ENCODE measurements around the gene TMEM150C.
"Not testable (repeated sequence)": the region's sequence is repeated elsewhere in the genome, so short reads cannot be mapped to it uniquely, and the experiment has no call there.

TMEM150C gene

DNA sequence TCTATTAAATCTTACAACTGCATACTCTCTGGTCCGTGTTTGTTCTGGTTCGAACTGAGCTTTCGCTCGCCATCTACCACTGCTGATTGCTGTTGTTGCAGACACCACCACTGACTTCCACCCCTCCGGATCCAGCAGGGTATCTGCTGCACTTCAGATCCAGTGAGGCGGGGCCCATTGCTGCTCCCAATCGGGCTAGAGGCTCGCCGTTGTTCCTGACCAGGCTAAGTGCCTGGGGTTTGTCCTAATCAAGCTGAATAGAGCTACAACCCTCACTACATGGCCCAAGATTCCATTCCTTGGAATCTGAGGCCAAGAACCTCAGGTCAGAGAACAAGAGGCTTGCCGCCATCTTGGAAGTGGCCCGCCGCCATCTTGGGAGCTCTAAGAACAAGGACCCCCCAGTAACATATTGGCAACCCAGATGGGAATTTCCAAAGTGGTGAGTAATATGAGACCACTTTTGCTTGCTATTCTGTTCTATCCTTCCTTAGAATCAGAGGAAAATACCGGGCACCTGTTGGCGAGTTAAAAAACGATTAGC, 88.1 kb downstream of the TMEM150C start:
- DNase-seq (ENCODE audit: low read depth): no peak

DNA sequence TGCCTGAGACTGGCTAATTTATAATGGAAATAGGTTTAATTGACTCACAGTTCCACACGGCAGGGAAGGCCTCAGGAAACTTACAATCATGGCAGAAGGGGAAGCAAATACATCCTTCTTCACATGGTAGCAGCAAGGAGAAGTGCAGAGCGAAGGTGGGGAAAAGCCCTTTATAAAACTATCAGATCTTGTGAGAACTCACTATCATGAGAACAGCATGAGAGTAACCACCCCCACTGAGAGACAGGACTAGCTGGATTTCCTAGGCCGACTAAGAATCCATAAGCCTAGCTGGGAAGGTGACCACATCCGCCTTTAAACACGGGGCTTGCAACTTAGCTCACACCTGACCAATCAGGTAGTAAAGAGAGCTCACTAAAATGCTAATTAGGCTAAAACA, 88.7 kb downstream of the TMEM150C start:
- not testable (repeated sequence) for DNase-seq (ENCODE audit: low read depth)

DNA sequence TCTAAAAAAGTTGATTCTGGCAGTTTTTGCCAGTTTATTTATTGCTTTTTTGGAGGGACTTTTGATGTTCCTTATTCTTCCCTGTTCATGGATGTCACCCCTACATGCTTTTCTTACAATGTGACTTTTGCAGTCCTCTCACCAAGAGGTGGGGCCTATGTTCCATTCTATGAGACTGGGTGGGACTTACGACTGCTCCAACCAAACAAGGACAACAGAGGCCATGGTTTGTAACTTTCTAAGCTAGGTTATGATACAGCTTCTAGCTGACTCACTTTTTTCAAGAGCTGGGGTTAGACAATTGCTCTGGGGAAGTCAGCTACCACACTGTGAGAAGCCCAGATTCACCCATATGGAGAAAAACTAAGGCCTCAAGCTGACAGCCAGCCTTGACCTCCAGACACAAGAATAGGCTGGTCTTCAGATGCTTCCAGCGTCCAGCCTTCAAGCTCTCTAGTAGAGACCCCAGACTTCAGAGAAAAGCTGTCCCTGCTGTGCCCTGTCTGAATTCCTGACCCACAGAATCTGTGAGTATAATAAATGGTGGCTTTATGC, 91.9 kb downstream of the TMEM150C start:
- DNase-seq (ENCODE audit: low read depth): no peak

DNA sequence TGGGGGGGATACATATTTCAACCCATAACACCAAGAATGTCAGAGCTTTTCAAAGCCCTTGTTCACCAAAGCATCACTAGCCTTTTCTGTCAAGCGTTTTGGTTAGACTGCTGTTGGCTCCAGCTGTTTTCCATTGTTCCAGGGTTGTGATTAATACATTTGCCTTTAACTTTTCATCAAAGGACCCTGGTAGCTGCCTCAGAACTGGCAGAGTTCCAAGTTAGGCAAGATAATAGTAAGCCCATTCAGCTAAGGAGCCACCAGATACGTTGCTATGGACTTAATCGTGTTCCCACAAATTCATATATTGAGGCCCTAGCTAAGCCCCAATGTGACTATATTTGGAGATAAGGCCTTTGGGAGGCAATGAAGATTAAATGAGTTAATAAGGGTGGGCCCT, 94.3 kb downstream of the TMEM150C start:
- DNase-seq (ENCODE audit: low read depth): no peak

DNA sequence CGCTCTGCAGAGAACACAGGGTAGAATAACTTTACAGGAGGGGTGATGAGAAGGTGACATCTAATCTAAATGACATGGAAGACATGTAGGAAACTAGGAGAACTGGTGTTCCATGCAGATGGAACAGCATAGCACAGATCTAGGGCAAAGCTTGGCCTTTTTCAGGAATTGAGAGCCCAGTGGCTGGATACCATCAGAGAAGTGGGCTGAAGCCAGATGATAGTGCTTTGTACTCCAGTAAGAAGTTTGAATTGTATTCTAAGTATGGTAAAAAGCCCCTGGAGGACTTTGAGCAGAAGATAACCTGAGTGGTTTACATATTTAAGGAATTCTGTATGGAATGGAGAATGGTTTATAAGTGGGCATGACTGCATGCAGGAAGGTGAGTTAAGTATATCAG, 98.6 kb downstream of the TMEM150C start:
- no peak for DNase-seq (ENCODE audit: low read depth)

DNA sequence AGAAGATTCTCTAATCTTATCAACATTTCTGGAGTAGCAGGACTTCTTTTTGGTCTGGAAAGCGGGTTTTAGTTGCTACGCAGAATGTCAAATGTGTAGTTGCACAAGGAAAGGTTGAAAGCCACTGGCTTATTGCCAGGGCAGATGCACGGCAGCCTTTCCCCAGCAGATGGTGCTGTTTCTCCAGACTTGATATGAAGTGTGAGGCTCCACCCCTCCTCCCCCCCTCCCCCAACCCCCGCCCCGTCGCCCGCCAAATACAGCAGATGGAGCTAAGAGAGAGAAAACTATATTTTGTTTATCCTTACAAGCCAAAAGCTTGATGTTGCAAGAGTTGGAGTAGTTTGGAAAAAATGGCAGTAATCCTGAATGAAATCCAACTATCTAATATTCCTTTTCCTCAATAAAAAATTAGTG, 99.4 kb downstream of the TMEM150C start:
- DNase-seq (ENCODE audit: low read depth): peak; percentile 75

DNA sequence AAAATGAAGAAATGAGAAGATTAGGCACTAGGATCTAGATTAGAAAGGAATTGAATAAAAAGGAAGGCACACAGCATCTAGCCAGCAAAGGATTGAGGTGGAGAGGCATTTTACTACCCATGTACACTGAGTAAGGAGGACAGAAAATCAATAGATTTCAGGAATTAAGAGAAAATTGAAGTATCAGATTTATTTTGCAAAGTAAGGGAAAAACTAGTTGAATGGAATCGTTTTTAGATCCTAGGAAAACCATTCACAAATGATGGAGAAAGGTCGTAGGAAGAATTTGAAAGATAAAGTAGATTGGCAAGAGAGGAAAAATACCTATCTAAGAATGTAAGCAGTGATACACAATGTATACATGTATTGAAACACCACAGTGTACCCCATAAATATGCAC, 100.1 kb downstream of the TMEM150C start:
- no peak for DNase-seq (ENCODE audit: low read depth)

DNA sequence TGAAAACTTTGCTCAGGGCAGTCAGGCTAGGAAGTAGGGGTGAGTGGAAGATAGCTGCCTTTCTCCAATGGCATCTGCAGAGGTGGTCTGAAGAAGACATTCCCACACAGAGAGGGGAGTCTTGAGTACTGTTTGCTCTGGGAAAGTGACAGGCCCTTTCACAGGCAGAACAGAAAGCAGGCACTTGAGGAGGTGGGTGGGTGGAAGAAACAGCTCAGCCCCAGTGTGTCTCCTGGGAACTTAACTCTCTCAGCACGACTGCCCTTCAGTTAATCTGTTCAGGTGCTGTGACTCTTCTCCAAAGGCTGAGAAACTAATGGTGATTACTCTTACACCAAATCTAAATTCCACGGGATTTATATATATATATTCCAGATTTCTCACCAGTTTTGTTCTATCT, 103.1 kb downstream of the TMEM150C start:
- no peak for DNase-seq (ENCODE audit: low read depth)

DNA sequence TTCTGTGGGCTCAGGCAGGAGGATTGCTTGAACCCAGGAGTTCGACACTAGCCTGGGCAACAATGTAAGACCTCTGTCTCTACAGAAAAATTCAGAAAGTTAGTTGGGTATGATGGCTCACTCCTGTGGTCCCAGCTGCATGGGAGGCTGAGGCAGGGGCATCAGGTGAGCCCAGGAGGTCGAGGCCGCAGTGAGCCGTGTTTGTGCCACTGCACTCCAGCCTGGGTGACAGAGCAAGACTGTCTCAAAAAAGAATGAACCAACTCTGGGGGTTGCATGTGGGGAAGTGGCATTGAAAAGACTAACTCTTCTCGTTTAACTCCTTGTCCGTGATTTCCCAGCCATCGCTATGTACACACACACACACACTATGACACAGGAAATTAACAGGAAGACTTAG, 104.5 kb downstream of the TMEM150C start:
- DNase-seq (ENCODE audit: low read depth): no peak

DNA sequence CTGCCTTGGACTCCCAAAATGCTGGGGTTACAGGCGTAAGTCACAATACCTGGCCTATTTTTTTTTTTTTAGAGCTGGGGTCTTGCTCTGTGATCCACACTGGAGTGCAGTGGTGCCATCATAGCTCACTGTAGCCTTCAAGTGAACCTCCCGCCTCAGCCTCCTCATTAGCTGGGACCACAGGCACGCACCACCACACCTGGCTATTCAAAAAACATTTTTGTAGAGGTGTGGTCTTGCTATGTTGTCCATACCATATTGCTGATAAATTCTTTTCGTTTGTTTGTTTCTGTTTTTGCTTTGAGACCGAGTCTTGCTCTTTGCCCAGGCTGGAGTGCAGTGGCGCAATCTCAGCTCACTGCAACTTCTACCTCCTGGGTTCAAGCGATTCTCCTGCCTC, 109.8 kb downstream of the TMEM150C start:
- no peak for DNase-seq (ENCODE audit: low read depth)

DNA sequence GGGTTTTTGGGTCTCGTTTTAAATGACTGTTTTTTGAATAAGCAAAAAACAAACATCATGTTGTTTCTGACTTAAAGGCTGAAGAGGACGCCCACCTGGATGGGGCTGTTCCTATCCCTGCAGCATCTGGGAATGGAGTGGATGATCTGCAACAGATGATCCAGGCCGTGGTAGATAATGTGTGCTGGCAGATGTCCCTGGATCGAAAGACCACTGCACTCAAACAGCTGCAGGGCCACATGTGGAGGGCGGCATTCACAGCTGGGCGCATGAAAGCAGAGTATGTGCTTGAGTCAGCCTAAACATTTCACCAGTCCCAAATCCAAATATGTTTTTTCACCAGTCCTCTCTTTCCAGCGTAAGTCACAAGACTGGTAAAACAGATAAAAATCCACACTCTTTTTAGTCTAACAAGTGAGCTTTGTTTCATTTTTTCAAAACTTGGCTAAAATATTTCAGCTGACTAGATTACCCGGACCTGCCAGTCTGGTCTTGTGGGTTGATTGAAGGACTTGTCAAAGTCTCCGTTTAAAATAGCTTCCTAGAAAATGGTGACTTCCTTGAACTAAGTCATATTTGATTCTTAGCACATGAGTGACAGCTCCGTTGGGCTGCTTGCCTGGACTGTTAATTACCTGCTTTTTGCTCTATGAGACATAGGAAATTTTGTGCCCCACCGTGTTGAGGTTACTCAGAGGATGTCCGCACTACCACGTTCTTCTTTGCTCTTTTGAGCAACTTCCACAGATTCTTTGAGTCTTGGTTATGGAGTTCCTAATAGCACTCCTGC, 110.6 kb downstream of the TMEM150C start:
- no peak for DNase-seq (ENCODE audit: low read depth)

DNA sequence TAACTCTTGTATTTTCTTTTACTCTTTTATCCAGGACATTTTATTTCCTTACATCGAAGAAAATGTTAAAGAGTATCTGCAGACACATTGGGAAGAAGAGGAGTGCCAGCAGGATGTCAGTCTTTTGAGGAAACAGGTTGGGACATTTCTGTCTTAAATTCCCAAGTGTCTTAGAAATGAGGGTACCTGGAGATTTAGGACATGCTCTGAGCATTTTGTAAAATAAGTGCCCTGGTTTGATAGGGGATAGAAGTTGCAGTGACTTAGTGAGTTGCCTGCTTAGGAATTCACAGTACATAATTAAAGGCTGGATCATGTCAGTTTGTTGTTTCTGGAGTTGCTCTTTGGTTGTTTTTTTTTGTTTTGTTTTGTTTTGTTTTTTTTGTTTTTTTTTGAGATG, 113.9 kb downstream of the TMEM150C start:
- no peak for DNase-seq (ENCODE audit: low read depth)

DNA sequence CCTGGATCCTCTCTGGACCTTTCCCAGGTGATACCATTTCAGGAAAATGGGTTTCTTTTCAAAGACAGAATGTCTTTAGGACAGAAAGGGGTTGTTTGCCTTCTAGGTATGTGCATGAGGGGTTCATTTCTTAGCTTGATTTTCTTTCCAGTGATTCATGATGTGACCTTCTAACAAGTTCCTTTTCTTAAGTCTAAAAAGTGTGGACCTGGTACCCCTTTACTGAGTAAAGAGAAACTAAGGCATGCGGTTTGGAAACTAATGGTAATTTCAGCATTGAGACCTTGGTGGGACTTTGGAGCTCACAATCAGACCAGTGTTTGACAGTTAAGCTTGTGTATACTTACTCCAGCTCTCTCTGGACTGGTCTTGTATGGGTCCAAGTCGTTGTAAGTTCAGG, 122.7 kb downstream of the TMEM150C start:
- no peak for DNase-seq (ENCODE audit: low read depth)

DNA sequence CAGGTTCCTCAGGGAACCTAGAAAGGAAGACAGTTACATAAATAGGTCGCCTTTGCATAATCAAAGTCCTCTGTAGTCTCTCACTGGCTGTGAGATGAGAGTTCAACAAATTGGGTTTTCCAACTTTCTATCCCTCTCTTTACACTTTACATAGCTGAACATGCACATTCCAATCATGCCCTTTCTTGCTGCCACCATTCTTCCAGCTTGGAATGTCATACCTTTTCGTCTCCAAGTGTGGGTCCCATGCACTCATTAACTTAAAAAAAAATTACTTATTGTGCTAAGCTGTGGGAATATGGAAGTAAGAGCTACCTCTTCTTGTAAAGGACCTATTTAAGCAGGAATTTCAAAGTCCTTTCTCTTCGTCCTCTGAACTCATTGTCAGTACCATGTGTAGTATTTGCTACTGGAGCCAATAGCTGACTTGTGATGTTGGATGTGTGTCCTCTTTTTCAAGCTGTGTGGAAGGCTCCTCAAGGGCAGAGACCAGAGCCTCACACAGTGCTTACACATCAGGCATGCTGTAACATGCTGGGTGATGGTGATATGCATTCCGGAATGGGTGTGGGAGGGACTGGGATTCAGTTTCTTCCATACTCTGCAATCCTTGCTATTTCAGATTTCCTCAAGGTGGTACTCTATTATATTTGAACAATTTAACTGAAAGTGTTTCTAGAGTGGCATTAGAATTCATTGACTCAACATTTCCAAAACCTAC, 124.3 kb downstream of the TMEM150C start:
- no peak for DNase-seq (ENCODE audit: low read depth)

DNA sequence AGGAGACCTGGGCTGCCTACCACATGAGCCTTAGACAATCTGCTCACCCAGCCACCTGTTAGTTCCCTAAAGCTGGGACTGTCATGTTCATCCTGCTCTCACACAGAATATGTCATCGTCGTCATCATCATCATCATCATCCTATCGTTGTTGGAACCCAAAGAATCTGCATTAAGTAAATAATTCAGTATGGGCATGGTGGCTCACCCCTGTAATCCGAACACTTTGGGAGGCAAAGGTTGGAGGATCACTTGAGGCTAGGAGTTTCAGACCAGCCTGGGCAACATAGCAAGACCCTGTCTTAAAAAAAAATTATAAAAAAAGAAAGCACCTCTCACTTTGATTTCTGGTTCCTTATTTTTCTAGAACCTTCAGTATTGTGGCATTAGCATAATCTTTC, 125.0 kb downstream of the TMEM150C start:
- no peak for DNase-seq (ENCODE audit: low read depth)

DNA sequence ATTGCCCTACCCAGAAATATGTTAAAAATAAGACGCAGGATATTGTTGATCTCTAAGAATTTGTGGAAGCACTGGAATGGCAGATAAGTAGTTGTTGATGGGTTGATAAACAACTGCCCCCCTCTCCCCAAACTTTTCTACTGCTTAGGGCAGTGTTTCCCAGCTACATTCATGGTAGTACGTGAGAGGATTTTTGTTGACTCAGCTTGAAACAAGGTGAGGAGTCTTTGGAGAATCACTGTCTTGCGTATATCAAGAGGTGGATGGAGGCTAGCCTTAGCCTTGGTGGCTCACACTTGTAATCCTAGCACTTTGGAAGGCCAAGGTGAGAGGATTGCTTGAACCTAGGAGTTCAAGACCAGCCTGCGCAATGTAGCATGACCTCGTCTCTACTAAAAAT, 125.7 kb downstream of the TMEM150C start:
- DNase-seq (ENCODE audit: low read depth): no peak

DNA sequence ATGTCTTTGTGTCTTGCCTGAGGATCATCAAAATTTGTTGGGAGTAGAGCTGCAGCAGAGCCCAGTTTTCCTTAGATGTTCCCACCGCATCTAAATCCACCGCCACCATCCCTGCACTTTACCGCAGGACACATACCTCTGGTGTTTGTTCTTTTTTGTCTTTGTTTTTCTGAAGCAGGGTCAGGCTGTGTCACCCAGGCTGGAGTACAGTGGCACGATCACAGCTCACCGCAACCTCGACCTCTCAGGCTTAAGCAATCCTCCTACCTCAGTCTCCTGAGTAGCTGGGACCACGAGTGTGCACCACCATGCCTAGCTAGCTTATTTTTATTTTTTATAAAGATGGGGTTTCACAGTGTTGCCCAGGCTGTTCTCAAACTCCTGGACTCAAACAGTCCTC, 126.8 kb downstream of the TMEM150C start:
- DNase-seq (ENCODE audit: low read depth): no peak

DNA sequence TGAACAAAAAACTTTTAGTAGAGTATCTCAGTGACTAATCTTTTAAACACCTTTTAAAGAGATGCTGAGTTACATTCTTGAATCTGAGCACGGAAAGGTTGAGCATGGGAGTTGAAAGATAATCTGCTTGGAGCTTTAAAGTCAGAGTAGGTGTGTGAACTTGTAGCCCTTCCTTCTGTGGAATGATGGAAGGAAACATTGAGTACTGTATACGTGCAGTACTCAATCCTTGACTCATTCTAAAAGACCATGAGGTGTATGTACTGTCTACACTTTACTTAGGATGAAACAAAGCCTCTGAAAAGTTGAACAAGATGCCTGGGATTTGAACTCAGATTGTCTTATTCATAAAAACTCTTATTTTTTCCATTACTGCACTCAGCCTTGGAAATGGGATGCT, 128.0 kb downstream of the TMEM150C start:
- no peak for DNase-seq (ENCODE audit: low read depth)

All from stimulated activated CD8-positive, alpha-beta memory T cell treated with anti-CD3 and anti-CD28 coated beads, Interleukin-4, amount 100 ng/mL, for 24 hours (primary cell).